Lung (tissue), 12 donors: Measurements from ENCODE around the gene REXO4. TPM values are rescaled to one million over a fixed set of nuclear protein-coding genes. Genes with fewer than 3 reads are reported as not detected.

ENCODE experiments used
- ATAC-seq: fragments of 200-7000 bp; cut with Tn5 transposase; one replicate; pipeline ENCODE4 v1.9.1; 2020; ENCODE audit warnings: moderate number of reproducible peaks; ENCODE audit not compliant: insufficient read depth, low FRiP score
- DNase-seq, 3 donors: peaks; one replicate each; pipeline ENCODE4 v3.0.0-alpha.2; 2013 to 2017
- H3K27ac ChIP-seq, 2 donors: one replicate each; pipeline ENCODE4 v1.5.1; 2013; ENCODE audit warnings: mild to moderate bottlenecking in 2 of 2, moderate library complexity in 2 of 2, control low read depth in 1 of 2, inconsistent platforms in 1 of 2, low read depth in 1 of 2, low read length in 1 of 2
- H3K27me3 ChIP-seq, 3 donors: one replicate each; pipeline ENCODE4 v1.5.1; 2013; ENCODE audit warnings: low read length in 2 of 3; ENCODE audit not compliant: control insufficient read depth in 3 of 3, insufficient read depth in 3 of 3
- H3K36me3 ChIP-seq, 4 donors: one replicate each; pipeline ENCODE4 v1.5.1; 2013; ENCODE audit warnings: low read length in 4 of 4, mild to moderate bottlenecking in 1 of 4, moderate library complexity in 1 of 4; ENCODE audit not compliant: control insufficient read depth in 4 of 4, insufficient read depth in 4 of 4
- H3K4me1 ChIP-seq, 5 donors: one replicate each; pipeline ENCODE4 v1.5.1; 2013; ENCODE audit warnings: low read length in 5 of 5, mild to moderate bottlenecking in 2 of 5, moderate library complexity in 1 of 5; ENCODE audit not compliant: control insufficient read depth in 5 of 5, insufficient read depth in 5 of 5
- H3K4me3 ChIP-seq: one replicate; pipeline ENCODE4 v1.5.1; 2013; ENCODE audit warnings: mild to moderate bottlenecking, control low read depth, moderate library complexity
- H3K9ac ChIP-seq, 2 donors: one replicate each; pipeline ENCODE4 v1.5.1; 2013; ENCODE audit warnings: low read length in 2 of 2, control low read depth in 1 of 2; ENCODE audit not compliant: insufficient read depth in 1 of 2
- H3K9me3 ChIP-seq, 4 donors: one replicate each; pipeline ENCODE4 v1.5.1; 2013; ENCODE audit warnings: low read length in 3 of 4, mild to moderate bottlenecking in 1 of 4, moderate library complexity in 1 of 4; ENCODE audit not compliant: control insufficient read depth in 4 of 4, insufficient read depth in 3 of 4
- WGBS, 2 donors: extraction: QIAGEN DNeasy Blood & Tissue Kit; methylation state at CpG; one replicate each; pipeline ENCODE4 v1.1.7; 2013; 5-methylcytosine and 5-hydroxymethylcytosine counted together
- polyA plus RNA-seq, 2 donors: library from polyadenylated mRNA; stranded (reverse); fragments of 200-250 nt; gene quantifications; one replicate each; pipeline ENCODE4 v1.2.1, GENCODE V29; 2013
- total RNA-seq, 2 donors: library from RNA; depleted of rRNA in 1 of 2; stranded (reverse); fragments of >200 nt in 1 of 2; gene quantifications; one replicate each; pipeline ENCODE4 v1.2.1, GENCODE V29; 2014 to 2021
- TF ChIP-seq, protein P1 (sequence below): IDR thresholded peaks from 2 replicates; pipeline ENCODE4 v1.5.1; 2012; ENCODE audit warnings: mild to moderate bottlenecking; ENCODE audit errors: control extremely low read depth, extremely low read depth
- donor health status: control.
- donor health status: control.
- donor health status: Bipolar disorder and iron deficiency.
- donor health status: healthy.
- donor health status: DM: yes; HTN: yes; CAD: no.

Gene REXO4
- total and polyA plus RNA-seq, 4 donors: 14.6 to 20.4 (median 19.9) TPM

DNA sequence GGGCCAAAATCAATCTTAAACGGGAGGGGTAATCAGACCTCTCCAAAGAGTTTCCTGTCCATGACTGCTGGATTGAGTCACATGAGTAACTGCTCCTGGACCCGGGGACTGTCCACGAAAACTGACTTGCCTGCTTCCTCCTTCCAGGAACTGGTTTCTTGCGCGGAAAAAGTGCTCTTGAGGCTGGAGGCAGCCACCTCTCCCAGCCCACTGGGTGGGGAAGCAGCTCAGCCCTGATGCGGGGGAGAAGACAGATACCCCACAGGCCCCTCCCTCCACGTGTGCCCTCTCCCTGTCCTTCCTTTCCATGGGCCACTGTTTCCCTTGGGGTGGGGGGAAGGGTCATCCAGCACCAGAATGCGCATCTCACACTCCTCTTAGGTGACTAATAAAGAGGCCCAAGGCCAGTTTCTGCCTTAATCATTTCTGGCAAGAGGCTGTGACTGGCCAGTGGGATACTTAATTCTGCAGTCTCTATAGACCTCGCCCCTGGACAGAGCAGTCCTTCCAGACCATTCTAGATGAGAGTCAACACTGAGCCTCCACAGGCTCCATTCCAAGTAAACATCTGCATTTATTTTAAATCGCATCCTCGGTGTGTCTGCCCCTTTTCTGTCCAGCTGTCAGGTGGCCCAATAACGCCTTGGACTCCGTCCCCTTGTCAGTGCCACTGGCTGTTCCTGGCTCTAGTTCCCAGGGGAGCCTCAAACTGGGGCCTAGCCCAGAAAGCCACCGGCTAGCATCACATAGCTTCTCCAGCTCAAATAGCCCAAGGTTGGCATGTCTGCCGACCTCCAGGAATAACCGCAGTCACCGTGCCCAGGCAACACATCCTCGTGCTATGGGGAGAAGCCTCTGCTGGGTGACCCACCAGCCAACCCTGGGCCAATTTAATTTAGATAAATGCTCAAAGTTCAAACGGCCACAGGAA, 12.0 kb downstream of the REXO4 start:
- Histone ChIP-seq H3K36me3 (peaks cover 4 to 56% (median 15%) of the 10 kb centered on the region in 4 donors), H3K27me3 (no peaks in the 10 kb centered on the region), H3K27ac (no peak overlapping the region), H3K4me1 (no peaks in the 10 kb centered on the region), H3K9me3 (no peaks in the 10 kb centered on the region), H3K4me3 (no peak overlapping the region), H3K9ac (no peak overlapping the region)
- ATAC-seq: no peak
- WGBS, 2 donors: 81 to 84% methylated on average over 19 of the region's 19 CpGs
- no peak for DNase-seq
- TF ChIP-seq, protein P1, sequence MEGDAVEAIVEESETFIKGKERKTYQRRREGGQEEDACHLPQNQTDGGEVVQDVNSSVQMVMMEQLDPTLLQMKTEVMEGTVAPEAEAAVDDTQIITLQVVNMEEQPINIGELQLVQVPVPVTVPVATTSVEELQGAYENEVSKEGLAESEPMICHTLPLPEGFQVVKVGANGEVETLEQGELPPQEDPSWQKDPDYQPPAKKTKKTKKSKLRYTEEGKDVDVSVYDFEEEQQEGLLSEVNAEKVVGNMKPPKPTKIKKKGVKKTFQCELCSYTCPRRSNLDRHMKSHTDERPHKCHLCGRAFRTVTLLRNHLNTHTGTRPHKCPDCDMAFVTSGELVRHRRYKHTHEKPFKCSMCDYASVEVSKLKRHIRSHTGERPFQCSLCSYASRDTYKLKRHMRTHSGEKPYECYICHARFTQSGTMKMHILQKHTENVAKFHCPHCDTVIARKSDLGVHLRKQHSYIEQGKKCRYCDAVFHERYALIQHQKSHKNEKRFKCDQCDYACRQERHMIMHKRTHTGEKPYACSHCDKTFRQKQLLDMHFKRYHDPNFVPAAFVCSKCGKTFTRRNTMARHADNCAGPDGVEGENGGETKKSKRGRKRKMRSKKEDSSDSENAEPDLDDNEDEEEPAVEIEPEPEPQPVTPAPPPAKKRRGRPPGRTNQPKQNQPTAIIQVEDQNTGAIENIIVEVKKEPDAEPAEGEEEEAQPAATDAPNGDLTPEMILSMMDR: no peak

GRCh38 chr9:133404454-133405002, 13.3 kb downstream of the REXO4 start:
- 86 to 94% methylated on average over 12 of the region's 12 CpGs for WGBS, 2 donors
- Histone ChIP-seq H3K36me3 (peaks cover 0 to 45% (median 8%) of the 10 kb centered on the region in 4 donors), H3K9me3 (no peaks in the 10 kb centered on the region), H3K27ac (no peak overlapping the region), H3K4me3 (no peak overlapping the region), H3K27me3 (no peaks in the 10 kb centered on the region), H3K9ac (no peak overlapping the region), H3K4me1 (no peaks in the 10 kb centered on the region)
- DNase-seq: no peak
- TF ChIP-seq, protein P1: no peak
- no peak for ATAC-seq

DNA sequence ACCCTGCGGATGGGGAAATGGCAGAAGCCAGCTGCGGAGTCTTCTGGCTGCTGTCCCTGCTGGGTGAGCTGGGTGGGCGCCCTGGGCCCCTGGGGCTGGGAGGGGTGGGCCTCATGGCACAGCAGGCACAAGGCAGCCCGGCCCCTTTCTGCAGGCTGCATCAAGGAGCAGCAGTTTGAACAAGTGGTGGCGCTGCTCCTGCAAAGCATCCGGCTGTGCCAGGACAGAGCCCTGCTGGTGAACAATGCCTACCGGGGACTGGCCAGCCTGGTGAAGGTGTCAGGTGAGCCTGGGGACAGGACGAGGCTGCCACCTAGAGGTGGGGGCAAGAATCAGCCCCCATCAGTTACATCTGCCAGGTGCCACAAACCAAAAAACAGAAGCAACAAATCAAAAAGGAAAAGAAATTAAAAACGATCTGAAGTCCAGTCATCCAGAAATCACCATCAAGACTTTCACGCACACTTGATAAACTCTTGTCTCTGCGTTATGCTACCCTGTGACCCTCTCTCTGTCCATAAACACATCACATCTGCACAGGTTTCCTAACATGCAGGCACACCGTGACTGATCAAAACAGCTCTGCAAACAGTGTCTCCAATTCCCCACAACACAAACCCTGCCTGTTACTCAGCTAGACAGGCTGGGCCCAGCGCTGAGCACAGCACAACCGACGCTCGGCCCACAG, 13.9 kb downstream of the REXO4 start:
- no peaks in the 10 kb centered on the region for H3K9me3 ChIP-seq
- TF ChIP-seq, protein P1: peak; percentile 43
- no peak for ATAC-seq
- no peak for DNase-seq
- H3K4me1 ChIP-seq: no peaks in the 10 kb centered on the region
- no peaks in the 10 kb centered on the region for H3K27me3 ChIP-seq
- 80 to 85% methylated on average over 16 of the region's 16 CpGs for WGBS, 2 donors
- H3K9ac ChIP-seq: no peak overlapping the region
- no peak overlapping the region for H3K27ac ChIP-seq
- H3K4me3 ChIP-seq: no peak overlapping the region
- H3K36me3 ChIP-seq: peaks cover 0 to 42% (median 8%) of the 10 kb centered on the region in 4 donors
